NCI-H226 (cell line): ENCODE measurements around the gene CSF1.

Experiments used
- DNase-seq: peaks from one replicate; pipeline ENCODE4 v3.0.0-alpha.2; 2015

Gene CSF1

DNA sequence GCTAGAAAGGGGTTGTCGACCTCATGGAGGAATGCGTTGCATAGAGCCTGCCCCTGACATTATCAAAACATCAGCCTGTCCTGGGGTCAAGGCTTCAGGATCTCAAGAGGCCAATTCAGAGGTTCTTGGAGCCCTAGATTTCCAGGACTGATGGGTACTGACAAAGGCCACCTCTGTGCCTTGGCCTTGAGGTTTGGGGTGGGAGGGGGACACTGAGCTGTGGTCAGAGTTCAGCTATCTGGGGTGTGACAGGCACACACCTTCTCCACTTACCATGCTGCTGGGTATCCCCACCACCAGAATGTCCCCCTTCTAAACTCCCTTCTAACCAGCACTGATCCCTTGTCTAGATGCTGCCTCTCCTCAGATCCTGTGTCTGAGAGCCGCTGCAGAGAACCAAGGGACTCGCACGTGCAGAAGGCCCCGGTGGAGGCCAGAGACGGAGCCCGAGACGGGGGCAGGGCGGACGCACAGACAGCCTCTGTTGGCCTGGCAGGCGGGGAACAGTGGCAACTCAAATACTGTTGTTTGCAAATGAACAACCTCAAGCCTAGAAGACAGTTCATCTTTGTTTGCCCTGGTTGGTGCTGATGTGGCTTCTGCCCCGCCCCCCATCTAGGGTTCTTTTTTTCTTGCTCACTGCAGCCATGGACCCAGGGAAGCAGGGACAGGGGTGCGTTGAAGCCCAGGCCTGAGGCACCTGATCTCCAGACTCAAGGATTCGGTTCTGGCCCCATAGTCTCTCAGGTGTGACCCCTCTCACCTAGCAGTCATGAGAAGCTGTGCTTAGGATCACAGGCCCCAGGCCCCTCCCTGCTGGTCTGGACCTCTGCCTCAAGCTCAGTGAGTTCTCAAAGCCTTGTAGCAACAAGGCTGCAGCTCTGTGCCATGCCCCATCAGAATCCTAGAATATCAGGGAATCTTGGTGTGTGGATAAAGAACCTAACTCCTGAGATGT, 28.1 kb upstream of the CSF1 start:
- DNase-seq, result no peak

GRCh38 chr1:109883248-109883955, 27.2 kb upstream of the CSF1 start:
- no peak for DNase-seq

DNA sequence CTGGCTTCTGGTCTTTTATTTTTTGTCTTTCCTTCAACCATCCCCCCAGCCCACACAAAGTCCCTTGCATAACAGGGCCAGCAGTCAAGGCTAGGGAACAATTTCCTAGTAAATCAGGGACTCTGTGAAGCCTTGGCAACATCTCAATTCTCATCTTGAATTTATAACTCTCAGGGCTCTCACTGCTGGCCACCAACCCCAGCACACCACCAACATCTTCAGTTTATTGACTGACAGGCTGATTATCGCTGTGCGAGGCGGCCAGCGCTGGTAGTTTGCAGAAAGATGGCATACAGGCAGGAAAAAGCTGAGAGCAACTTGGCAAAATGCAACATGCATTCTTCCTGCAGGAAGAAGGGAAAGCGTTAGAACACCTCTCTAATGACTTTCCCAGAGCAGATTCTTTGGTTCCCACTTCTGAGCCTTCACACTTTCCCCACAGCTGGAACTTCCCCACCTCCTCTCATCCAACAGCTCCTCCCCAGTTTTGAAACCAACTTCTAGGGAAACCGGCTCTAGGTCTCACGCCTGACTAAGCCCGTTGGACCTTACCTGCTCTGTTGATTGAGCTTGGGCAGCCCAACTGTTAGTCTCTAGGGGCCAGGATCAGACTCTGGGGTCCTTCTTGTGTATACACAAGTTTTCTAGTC, 26.3 kb upstream of the CSF1 start:
- DNase-seq, result no peak

DNA sequence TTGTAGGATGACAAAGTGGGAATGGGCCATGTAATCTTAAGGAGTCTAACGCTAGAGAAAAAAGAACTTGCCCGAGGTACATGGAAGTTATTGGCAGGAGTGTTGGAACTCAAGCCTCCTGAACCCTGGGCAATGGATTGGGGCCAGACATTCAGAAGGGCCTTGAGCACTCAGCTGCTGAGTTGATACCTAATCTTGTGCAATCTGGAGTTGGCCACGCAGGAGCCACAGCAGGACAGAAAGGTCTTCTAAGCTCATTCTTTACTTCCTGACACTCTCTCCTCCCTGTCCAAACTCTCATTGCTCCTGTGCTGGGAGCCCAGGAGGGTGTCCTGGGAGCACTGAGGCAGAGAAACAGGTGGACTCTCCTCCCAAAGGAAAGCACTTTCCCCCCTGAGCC, 25.1 kb upstream of the CSF1 start:
- DNase-seq, result no peak

GRCh38 chr1:109886827-109887226, 23.8 kb upstream of the CSF1 start:
- no peak for DNase-seq

GRCh38 chr1:109887271-109887670, 23.4 kb upstream of the CSF1 start:
- no peak for DNase-seq

DNA sequence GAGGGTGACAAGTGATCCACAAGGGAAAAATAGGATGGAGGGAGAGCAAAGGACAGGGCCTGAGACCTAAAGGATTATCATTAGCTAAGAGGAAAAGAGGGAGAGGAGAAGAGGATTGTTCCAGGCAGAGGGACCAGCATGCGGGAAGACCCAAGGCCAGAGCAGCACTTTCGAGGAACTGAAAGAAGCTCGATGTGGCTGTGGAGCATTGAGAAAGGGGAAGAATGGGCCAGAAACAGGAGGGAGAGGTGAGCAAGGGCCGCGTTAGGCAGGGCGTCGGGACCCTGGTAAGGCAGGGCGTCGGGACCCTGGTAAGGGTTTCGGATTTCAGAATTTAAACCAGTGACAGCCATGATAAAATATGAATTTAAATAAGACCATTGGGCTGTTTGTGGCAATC, 22.8 kb upstream of the CSF1 start:
- DNase-seq, result no peak

DNA sequence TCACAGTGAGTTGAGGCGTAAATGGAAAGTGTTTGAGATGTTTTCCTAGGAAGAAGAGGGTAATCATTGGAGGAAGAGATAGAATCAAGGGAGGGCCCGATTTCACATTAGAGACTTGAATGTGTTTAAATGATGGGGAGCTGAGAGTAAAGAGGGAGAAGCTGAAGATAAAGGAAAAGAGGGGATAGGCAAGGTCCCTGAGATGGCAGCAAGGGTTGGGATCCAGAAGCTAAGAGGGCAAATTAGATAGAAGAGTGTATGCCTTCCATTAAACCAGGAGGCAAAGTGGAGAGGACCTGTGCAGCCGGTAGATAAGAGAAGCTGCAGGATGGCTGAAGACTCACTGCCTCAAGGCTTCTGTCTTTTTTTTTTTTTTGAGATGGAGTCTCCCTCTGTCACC, 21.6 kb upstream of the CSF1 start:
- DNase-seq, result no peak

- no peak for DNase-seq
Observed at GRCh38 chr1:109890115-109890953, 20.3 kb upstream of the CSF1 start.

DNA sequence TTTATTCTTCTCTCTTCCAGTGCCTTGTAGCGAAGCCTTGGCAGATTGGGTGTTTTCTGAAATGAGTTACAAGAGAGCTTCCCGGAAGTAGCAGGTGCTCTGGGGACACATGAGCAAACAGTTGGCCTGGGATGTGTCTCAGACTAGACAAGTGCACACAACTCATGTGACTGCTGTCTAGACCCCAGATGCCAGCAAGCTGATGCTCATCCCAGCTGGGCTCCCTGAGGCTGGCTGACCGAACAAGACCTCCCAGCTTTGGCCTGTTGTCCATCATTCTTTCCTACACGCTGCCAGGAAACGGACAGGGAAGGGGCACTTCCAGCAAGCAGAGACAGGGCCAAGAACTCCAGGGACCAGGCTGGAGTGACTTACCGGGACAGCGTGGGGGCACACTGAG, 18.7 kb upstream of the CSF1 start:
- DNase-seq, result no peak

GRCh38 chr1:109892561-109893368, 17.9 kb upstream of the CSF1 start:
- DNase-seq, result peak; percentile 56

GRCh38 chr1:109893532-109894171, 17.0 kb upstream of the CSF1 start:
- DNase-seq, result no peak

DNA sequence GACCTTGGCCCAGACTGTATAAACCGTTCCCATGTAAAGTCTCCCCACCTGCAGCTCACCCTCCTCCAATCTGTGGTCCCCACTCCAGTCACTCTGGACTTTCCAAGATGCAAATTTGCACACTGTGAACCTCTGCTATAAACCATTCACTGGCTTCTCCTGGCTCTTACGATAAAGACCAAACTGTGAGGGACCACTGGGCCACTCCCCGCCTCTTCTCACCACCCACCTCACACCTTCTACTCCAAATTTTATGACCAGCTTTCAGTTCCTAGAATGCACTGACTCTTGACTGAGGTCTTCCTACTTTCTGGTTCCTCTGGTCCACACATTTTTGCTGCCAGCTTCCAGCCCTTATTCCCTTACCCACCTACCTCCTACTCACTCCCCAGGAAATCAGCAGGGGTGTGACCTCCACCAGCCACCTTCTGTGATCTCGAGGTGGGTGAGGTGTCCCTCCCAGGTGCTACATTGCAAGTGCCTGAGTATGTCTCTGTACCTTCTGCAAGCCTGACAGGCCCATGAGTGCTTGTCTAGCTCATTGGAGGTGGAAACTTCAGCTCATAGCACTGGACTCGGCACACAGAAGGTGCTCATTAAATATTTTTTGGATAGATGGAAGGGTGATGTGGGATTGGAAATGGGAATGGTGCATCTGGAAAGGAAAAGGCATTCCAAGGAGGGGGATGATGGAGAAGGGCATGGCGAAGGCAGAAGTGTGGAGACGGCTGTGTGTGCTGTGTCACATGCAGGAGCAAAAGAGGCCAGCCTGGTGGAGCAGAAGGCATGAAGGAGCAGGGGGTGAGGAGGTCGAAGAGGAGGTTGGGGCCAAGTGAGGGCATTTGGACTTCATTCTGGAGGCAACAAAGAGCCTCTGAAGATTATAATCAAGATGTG, 15.6 kb upstream of the CSF1 start:
- DNase-seq, result no peak

DNA sequence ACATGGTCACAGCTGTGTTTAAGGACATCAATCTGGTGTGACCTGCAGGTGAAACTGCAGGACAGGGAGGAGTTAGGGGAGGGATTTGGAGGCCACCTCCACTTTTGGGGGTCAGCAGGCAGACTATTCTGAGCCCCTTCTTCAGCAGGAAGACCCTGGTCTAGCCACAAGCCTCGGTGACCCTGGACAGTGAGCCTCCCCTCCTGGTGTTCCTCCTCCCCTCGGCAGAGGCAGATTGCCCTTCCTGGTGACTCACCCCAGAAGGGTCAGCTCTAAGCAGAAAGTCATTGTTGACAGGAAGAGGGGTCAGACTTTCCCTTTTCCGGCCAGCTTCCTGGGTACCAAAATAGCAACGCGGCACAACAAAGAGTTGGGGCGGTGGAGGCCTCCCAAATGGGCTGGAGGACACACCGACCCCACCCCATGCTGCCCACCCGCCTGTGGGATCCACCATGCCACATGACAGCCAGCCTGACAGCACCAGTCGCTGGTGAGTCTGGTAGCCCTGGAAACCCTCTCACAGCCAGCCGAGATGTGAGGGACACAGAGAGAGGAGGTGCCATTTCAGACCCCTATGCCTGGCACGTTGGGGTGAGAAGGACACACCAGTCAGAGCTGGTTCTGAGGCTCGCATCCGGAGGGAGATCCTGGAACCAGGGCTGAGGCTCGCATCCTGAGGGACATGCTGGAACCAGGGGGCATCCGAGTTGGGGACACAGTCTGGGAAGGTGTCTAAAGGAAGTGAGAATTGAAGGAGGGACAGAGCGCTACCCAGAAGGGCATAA, 14.7 kb upstream of the CSF1 start:
- peak; percentile 47 for DNase-seq

- DNase-seq, result no peak
Observed at GRCh38 chr1:109896681-109897080, 14.0 kb upstream of the CSF1 start.

DNA sequence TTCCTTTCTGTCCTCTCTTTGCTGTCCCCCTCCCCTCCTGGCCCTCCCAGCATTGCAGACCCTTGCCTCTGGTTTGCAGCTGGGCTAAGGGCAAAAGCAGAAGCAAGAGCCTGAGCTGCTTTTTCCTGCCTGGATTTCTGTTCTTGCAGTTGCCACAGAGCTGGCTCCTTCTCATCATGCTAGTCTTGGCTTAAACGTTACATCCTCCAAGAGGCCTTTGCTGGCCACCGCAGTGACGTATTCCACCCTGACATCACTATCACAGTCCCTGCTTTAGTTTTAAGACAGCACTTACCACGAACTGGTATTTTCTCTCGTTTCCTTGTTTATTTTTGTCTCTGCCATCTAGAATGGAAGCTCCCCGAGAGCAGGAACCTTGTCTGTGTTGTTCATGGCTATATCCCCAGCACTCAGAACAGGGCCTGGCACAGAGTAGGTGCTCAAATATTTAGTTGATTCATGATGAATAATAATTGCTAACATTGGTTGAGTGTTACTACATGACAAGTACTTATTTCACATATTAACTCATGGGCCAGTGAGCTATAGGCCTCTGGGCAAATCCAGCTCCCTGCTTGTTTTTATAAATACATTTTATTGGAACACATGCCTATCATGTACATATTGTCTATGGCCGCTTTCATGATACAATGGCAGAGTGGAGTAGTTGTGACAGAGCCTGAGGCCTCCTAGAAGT, 13.2 kb upstream of the CSF1 start:
- DNase-seq, result no peak

DNA sequence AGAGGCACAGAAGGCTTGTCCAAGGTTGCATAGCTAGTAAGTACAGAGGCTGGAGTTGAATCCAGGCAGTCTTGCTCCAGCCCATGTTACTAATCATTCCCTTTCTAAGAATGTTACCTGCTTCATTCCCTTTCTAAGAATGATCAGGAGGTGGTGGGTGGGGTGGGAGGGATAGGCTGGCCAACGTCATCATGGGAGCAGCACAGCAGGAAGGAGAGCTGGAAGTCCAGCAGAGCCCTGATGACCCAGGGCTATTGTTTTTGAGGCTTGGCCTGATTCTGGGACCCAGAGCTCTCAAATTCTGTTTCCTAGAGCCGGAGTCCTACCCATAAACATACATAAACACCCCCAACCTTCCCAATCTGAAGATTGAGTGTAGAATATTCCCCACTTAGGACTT, 11.8 kb upstream of the CSF1 start:
- no peak for DNase-seq

- no peak for DNase-seq
Observed at GRCh38 chr1:109901141-109901523, 9.5 kb upstream of the CSF1 start.
